GM12892 (cell line): Measurements from ENCODE around the gene KIF2C. TPM values are rescaled to one million over a fixed set of nuclear protein-coding genes. Genes with fewer than 3 reads are reported as not detected.
"Not testable (repeated sequence)": the region's sequence is repeated elsewhere in the genome, so short reads cannot be mapped to it uniquely, and the experiment has no call there.

Experiments used
- DNase-seq: peaks from one replicate; pipeline ENCODE4 v3.0.0; 2011; ENCODE audit not compliant: insufficient read length
- FAIRE-seq: peaks from 2 replicates; lab custom pipeline; 2011; peaks lifted over from hg19 to GRCh38; lab: Jason Lieb, UNC
- POLR2A ChIP-seq: IDR thresholded peaks from 2 replicates; pipeline ENCODE4 v1.6.1; 2011; ENCODE audit warnings: low read depth, low read length, control low read depth
- POLR2AphosphoS5 ChIP-seq: IDR thresholded peaks from 2 replicates; pipeline ENCODE4 v1.6.1; 2011; ENCODE audit warnings: low read depth, low read length, control low read depth
- TAF1 ChIP-seq: IDR thresholded peaks from 2 replicates; pipeline ENCODE4 v1.6.1; 2011; ENCODE audit warnings: low read depth, mild to moderate bottlenecking, control low read depth, low read length, borderline replicate concordance
- polyA plus RNA-seq: library from polyadenylated mRNA; unstranded; fragments of >200 nt; gene quantifications from one replicate; pipeline ENCODE4 v1.2.1, GENCODE V29; 2012; ENCODE audit warnings: missing spikeins, inconsistent platforms; ENCODE audit not compliant: missing spikeins

KIF2C gene
- polyA plus RNA-seq: 26.4 TPM

DNA sequence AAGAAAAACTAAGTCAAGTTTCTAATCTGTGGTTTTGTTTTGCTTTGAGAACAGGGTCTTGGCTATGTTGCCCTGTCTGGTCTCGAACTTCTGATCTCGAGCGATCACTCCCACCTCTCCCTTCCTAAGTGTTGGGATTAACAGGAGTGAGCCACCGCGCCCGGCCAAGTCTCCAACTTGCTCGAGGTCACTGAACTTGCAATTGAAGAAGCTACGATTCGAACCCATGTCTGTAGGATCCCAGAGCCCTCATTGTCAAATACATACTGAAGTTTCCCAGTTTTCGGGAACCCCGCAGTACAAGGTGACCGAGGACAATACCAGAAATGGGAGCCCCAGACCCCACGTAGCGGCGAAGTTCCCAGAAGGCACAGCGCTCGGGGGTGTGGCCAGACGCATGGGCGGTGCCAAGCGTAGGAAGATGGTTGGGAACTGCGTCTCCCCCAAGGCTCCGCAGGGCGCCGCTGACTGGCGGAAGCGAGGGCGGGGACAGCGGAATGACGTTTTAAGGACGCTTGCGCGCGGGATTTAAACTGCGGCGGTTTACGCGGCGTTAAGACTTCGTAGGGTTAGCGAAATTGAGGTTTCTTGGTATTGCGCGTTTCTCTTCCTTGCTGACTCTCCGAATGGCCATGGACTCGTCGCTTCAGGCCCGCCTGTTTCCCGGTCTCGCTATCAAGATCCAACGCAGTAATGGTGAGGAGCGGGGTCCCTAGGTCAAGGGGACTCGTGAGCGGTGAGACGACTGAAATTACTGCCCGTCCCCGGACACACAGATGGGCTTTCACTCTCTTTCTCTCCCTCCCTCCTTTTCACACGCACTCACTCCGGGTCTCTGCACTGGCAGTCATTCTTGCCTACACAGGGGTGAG lies at the start of gene KIF2C:
KIF2C (plus strand) TSS at position 531 of the 872 bp plus-strand sequence; CDS start at position 627, 96 bp downstream.
- peak; percentile 95 for FAIRE-seq
- peak; percentile 93 for TF ChIP-seq POLR2AphosphoS5
- peak; percentile 94 for TF ChIP-seq POLR2A
- peak; percentile 64; the same call in 1 of the 2 replicates for TF ChIP-seq TAF1
- DNase-seq: peak; percentile 97

DNA sequence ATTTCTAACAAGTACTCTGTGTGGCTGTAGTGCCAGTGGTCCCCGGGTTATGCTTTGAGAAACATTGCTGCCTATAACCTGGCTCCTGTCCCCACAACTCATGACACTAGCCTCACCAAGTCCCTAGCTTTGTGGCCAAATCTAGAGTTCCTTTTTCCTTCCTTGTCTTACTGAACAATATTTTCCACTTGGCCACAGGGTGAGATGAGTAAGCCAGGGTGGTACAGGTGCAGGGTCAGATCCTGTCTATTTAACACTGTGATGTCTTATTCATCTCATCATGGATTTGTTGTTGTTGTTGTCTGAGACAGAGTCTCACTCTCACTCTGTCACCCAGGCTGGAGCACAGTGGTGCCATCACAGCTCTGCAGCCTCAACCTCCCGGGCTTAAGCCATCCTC lies 46.5 kb upstream of the KIF2C start:
- no peak for TF ChIP-seq POLR2AphosphoS5
- TF ChIP-seq TAF1: no peak
- no peak for TF ChIP-seq POLR2A
- FAIRE-seq: peak; percentile 66
- DNase-seq: no peak

DNA sequence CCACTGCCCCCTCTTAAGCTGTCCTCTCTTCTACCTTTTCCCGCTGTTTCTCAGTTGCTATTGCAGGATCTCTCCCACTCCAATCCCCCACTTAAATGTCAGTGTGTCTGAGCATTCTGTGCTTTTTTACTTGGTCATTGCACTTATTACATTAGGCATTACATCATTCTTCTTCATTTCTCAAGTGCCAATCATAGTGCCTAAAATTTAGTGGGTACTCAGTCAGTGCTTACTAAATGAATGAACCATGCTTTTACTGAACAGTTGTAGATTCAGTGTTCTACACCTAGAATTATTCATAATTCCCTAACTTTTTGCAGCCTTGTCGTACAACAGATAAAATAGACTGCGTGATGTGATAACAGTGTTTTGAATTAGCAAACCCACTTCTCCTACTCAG lies 45.7 kb upstream of the KIF2C start:
- no peak for FAIRE-seq
- TF ChIP-seq POLR2A: no peak
- no peak for TF ChIP-seq TAF1
- no peak for TF ChIP-seq POLR2AphosphoS5
- no peak for DNase-seq

DNA sequence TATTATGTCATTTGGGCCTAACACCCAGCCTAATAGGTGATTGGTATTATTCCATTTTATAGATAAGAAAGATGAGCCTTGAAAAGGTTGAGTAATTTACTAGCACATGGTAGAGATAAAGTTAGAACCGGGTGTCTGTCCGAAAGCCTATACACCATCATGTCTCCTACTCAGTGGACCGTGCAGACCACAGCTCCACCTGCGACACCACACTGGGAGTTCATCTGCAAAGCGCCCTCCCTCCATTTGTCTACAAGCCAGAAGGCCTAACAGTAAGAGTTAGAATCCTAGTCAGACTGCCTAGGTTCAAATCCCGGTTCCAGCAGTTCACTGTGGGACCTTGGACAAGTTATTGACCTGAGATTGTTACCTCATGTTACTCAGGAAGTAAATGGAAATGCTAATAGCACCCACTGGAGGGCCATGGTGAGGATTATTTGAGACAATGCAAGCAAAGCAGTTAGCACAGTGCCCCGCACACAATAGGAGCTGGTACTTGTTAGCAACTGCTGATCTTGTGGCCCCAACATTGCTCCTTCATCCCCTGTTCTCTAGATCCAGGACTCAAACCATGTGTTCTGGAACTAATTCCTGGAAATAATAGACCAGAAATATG lies 44.7 kb upstream of the KIF2C start:
- no peak for DNase-seq
- peak; percentile 98 for FAIRE-seq

DNA sequence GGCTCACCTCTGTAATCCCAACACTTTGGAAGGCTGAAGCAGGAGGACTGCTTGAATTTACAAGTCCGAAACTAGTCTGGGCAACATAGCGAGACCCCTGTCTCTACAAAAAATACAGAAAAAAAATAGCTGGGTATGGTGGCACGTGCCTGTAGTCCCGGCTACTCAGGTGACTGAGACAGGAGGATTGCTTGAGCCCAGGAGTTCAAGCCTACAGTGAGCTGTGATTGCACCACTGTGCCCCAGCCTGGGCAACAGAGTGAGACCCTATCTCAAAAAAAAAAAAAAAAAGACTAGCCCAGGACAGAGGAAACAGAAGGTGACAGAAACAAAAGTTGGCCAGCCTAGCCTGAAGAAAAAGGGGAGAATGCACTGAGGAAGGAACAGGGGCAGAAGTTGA lies 44.0 kb upstream of the KIF2C start:
- FAIRE-seq (no peak), DNase-seq (no peak)
- no peak for TF ChIP-seq POLR2A
- no peak for TF ChIP-seq POLR2AphosphoS5
- TF ChIP-seq TAF1: no peak

More for the DNA sequence above, 44.7 kb upstream of the KIF2C start:
- TF ChIP-seq POLR2A (no peak), POLR2AphosphoS5 (no peak), TAF1 (no peak)

DNA sequence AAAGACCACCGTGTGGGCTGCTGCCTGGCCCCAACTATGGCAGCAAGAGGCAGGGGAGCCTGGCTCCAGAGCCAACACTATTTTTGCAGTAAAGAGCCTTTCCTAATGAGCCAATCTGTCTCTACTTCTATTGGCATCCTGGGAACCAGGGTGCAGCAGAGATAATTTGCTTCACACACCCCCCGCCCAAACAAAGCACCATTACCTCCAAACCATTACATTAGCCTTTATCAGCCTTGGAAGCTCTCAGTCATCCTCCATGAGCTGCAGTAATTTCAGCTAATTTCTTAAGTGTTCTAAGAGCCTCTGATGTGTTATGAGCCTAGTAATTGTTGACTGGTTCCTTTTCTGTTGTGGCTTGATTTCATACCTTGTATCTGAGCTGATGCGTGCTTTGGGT lies 43.5 kb upstream of the KIF2C start:
- FAIRE-seq (no peak), DNase-seq (no peak)
- TF ChIP-seq POLR2AphosphoS5 (no peak), TAF1 (no peak), POLR2A (no peak)

DNA sequence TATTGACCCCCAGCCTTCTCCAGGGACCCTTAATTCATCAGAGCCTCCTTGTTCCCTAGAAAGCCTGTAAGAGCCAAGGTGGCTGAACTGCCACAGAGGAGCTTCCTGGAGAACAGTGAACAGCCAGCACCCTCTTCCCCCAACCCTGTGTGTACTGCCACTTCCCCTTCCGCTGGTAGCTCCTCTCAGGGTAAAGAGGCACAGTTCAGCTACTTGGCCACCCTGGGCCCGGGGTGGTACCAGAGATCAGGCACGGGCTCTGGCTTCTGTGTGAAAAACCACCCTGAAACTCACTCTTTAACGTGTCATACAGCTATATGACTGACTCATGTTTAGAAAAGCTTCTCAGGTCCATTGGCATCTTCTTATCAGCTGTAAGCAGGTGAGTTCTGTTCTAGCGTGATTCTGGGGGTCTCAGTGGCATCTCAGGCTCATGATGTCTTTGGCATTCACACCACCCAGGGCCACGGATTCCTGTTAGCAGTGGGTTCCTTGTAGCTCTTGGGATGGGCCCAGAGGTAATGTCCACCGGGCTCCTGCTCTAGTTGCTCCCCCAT lies 42.8 kb upstream of the KIF2C start:
- DNase-seq (no peak), FAIRE-seq (no peak)
- 0 out of 2 replicates have a peak, but pooled peaks have one; percentile 21 for TF ChIP-seq POLR2A
- no peak for TF ChIP-seq TAF1

DNA sequence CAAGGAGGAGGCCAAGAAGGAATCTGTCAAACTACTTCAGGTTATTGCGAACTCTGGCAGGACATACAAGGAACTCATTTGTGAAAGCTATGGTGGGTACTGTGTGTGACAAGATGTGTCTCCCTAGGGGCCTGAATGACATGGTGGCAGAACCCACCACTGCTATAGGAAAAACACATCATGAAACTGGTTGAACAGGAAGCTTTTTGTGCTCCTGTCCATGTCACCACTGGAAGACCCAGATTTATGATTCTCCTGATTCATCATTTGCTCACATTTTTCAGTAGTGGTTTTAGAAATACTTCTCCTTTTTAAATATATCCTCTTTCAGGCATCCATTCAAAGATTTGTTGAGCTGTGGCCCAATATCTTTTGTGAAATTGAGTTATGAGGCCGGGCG lies 41.5 kb upstream of the KIF2C start:
- peak; percentile 53 for FAIRE-seq
- TF ChIP-seq POLR2A (no peak), TAF1 (no peak), POLR2AphosphoS5 (no peak)
- DNase-seq: no peak

DNA sequence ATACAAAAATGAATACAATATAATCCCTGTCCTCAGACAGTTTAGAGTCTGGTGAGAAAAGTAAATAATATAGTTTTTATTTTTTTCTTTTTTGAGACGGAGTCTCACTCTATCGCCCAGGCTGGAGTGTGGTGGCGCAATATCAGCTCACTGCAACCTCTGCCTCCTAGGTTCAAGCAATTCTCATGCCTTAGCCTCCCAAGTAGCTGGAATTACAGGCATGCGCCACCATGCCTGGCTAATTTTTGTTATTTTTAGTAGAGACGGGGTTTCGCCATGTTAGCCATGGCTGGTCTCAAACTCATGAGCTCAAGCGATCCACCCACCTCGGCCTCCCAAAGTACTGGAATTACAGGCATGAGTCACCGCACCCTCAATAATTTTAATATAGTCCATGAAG lies 40.3 kb upstream of the KIF2C start:
- not testable (repeated sequence) for DNase-seq, FAIRE-seq

DNA sequence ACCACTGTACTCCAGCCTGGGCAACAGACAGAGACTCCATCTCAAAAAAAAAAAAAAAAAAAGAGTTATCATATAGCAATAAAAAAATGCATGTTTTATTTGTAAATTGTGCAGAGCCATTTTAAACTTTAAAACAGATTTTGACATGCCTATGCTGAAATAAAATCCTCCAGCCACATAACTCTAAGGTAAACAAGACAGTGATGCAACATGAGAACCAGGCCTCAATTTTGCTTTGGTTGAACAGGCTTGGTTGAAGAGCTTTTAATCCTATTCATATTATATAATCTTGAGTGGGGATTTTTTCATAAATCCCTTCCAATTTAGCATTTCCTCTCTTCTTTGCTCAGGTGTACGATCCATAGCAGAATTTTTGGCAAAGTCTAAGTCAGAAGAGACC lies 39.1 kb upstream of the KIF2C start:
- TF ChIP-seq POLR2A (no peak), TAF1 (no peak), POLR2AphosphoS5 (no peak)
- no peak for DNase-seq
- no peak for FAIRE-seq

DNA sequence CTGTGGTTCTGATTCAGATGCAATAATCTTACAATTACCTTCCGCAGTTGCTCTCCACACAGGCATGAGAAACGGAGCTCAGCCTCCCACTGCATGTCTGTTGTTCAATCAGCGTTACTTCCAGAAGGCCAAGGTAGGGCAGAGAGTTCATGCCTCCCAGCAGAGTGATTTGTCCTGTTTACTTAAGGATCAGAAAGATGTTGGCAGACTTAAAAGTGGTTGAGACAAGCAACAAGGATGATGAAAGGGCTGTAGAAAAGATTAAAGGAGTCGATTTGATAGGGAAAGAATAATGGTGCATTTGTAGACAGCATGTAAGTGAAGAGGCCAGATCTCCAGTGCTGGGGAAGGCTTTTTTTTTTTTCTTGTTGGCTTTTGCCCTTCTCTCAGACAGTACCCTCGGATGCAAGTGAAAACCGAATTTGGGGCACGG lies 38.5 kb upstream of the KIF2C start:
- no peak for FAIRE-seq
- no peak for DNase-seq
- TF ChIP-seq POLR2A (no peak), TAF1 (no peak), POLR2AphosphoS5 (no peak)

DNA sequence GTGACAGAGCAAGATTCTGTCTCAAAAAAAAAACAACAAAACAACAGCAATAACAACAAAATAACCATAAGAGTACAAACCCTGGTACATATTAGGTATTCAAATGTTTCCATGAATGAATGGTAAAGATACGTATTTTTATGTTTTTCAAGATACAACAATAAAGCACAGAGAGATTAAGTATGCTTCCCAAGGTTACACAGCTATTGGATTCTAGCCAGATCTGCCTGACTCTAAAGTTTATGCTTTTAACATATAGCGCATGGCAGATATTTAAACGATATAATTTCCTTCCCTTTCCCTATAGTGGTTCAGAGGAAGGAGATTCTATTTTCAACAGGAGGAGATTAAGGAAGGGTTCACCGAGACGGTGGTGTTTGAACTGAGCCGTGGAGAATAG lies 34.2 kb upstream of the KIF2C start:
- no peak for TF ChIP-seq TAF1
- TF ChIP-seq POLR2A: no peak
- TF ChIP-seq POLR2AphosphoS5: no peak
- DNase-seq (no peak), FAIRE-seq (no peak)
